NOMO-1 treated with DMSO at 0.1 percent for 48 hours (cell line): Measurements from ENCODE around the gene TMEM79.
"Not testable (repeated sequence)": the region's sequence is repeated elsewhere in the genome, so short reads cannot be mapped to it uniquely, and the experiment has no call there.

Source experiments
- DNase-seq: peaks from one replicate; lab custom pipeline; 2025; ENCODE audit not compliant: unreplicated experiment; lab: John Stamatoyannopoulos, UW

TMEM79 gene

DNA sequence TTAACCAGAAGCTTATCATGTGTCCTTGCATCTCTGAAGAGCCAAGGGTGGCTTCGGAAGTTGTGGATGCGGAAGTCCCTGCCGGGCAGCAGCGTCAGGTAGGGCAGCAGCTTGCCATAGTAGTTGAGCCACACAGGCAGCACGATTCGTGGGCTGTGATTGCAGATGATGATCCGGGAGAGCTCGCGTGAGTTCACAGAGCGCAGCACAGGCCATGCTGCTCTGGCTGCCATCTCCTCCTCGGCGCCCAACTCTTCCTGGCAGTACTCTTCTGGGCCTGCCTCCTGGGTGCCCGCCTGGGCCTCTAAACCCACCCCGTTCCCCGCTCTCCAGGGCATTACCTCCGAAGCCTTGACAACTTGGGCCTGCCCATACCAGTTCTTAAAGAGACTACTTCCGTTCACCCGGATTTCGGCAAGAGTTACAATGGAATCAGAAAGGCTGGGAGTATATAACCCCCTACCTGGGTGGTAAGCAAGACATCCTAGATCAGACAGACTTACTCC, 14.8 kb downstream of the TMEM79 start, which contains the start of gene VHLL:
Gene VHLL (minus strand): TSS at position 456 of the 506 bp plus-strand sequence. CDS start 118 bp downstream, at position 338.
- DNase-seq: no peak

DNA sequence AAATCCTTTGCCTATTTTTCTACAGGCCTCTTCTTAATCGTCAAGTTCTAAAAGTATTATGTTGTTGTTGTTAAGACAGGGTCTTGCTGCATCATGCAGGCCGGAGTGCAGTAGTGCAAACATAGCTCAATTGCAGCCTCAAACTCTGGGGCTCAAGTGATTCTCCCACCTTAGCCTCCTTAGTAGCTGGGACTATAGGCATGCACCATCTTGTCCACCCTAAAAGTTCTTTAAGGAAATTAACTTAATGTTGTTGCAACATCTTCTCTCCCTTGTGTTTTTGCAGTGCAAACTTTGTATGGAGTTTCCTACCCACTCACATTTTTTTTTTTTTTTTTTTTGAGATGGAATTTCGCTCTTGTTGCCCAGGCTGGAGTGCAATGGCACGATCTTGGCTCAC, 19.1 kb downstream of the TMEM79 start:
- DNase-seq: no peak

DNA sequence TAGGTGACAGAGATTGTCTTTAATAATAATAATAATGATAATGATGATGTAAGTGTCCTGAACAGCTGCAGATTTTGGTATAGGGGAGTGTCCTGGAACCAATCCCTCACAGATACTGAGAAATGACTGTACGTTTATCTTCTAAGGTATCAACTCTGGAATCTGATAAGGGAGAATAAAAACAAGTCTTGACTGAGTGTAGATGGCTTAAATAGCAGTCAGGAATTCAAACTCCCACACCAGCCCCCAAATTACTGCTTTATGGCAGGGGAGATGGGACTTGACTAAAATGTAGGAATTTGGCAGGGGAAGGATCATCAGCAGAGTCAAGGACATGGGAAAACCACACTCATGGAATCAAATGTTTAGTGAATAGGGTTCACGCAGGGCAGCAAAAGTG, 21.1 kb downstream of the TMEM79 start:
- DNase-seq: no peak

DNA sequence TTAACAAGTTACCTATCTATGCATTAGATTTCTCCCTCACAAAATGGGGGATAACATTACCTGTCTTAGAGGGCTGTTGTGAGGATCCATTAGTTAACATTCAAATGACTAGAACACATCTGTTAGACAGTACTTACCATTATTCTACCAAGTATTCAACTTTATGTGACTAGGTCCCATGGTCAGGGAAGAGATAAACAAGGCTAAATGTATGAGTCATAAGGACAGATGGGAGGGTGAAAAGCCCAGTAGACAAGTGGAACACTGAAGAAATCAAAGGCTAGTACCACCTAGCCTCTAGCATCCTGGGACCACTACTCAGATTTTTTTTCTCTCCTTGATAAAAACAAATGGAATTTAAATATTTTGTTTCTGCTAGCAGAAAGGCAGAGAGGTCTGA, 24.0 kb downstream of the TMEM79 start:
- no peak for DNase-seq

DNA sequence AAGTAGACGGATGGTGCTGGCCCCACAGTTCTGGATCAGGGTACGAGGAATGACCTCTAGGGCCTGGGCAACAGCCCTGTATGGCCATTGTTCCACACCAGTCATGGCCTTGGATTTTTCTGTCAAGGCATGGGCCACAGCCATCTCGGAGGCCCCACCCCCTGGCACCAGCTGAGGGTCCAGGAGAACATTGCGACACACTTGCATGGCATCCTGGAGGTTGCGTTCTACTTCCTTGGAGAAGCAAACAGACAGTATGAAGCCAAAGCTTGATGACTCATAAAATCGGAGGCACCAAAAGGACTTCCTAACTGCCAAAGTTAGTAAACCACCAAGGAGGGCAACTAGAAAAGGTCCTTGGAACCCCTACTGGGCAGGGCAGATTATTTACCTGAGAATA, 26.8 kb downstream of the TMEM79 start:
- DNase-seq: no peak

DNA sequence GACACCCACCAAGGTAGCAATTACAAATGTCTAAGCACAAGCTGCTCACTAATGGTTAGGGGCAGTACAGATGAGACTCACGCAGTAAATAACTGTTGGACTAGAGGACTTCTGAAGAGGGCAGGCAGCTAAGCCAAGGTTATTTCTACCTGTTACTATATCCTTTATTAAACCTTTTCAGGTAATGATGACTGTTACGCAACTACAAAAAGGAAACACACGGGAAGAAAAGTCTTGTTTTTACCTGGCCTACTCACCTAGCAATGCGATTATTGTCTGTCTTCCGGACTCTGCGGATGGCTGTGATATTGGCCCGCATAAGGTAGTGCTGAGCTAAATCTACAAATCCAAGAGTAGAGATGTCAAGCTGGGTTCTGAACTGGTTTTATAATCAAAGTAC, 32.8 kb downstream of the TMEM79 start:
- DNase-seq: no peak

DNA sequence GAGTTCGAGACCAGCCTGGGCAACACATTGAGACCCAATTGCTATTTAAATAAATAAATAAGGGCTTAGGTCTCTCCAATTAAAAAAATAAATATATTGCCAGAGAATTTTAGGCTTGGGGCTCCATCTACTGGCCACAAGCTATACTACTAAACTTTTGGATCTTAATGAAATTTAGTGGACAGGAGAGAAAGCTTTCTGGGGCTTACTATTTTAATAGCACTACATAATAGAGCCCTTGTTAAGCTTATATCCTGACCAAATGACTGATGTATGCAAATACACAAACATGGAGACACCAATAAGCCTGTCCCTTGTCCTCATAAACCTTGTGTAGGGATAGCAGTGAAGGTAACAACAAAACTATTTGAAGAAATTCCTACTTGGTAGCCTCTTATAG, 35.5 kb downstream of the TMEM79 start:
- DNase-seq: no peak

DNA sequence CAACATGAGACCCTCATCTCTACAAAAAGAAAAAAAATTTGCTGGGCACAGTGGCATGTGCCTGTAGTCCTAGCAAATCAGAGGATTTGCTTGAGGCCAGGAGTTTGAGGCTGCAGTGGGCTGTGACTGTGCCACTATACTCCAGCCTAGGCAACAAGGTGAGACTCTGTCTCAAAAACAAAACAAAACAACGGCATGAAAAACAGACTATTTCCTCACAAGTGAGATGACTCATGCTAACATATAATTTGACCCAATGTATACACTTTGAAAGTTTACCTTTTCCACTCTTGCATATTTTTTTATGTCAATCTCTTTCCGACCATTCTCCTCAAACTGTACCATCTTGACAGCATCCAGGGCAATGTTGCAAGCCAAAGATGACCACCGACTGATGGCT, 36.4 kb downstream of the TMEM79 start:
- DNase-seq: no peak

DNA sequence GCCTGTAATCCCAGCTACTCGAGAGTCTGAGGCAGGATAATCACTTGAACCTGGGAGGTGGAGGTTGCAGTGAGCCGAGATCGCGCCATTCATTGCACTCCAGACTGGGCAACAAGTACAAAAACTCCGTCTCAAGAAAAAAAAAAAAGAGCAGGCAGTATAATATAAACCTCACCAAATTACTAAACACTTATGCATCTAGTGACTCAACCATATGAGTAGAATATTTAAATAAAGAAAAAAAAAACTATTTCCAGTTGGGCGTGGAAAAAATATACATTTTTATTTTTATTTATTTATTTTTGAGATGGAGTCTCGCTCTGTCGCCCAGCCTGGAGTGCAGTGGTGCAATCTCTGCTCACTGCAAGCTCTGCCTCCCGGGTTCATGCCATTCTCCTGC, 39.1 kb downstream of the TMEM79 start:
- DNase-seq: not testable (repeated sequence)

DNA sequence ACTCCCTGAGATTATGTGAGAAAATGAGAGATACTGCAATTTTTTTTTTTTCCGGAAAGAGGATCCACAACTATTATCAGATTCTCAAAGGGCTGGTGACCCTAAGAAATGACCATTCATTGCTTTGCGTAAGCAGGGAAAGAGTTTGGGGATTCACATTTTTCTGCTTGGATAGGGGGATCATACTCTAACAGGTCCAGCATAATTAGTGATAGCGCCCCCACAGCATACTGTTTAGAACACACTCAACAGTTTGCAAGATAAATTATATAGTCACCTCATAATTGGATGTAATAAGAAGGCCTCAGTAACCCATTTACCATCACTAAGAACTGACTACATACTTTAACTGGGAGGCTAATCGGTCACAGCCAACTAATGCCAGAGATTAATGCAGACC, 52.1 kb downstream of the TMEM79 start:
- DNase-seq: no peak

DNA sequence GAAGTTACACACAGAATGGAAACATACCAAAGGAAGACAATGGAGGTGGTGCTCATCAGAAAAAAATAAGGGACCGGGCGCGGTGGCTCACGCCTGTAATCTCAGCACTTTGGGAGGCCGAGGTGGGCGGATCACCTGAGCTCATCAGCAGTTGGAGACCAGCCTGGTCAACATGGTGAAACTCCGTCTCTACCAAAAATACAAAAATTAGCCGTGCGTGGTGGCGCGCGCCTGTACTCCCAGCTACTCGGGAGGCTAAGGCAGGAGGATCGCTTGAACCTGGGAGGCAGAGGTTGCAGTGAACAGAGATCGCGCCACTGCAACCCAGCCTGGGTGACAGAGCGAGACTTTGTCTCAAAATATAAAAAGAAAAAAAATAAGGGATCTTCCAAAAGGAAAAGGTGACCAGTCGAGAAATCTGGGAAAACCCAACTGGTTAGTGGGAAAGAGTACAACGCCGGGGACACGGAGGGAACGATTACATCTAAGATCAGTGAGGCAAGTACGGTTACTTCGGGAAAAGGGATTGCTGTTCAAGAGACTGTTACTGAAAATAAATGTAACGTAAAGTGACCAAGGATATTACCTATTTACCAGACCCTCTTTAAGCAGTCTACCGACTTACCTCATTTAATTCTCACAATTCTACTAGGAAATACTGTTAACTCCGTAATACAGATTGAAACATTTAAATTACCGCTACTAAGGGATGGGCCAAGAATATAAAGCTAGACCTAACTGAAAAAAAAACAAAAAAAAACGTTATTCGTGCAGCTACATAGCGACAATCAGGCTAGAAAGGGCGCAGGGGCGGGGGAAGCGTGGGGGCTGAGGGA, 53.1 kb downstream of the TMEM79 start:
- DNase-seq: no peak

DNA sequence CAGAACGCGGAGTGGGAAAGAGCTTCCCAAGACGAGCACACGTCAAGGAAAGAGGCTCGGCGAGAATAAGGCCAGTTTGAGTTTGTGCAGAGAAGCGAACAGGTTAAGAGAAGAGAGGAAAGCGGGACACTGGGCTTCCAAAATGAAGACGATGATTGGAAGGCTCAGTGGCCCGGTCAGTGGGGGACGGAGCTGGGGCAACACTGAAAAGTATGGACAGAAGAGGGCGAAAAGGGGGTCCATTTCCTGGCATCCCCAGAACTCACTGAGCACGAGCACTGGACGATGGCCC, 53.7 kb downstream of the TMEM79 start:
- DNase-seq: no peak

DNA sequence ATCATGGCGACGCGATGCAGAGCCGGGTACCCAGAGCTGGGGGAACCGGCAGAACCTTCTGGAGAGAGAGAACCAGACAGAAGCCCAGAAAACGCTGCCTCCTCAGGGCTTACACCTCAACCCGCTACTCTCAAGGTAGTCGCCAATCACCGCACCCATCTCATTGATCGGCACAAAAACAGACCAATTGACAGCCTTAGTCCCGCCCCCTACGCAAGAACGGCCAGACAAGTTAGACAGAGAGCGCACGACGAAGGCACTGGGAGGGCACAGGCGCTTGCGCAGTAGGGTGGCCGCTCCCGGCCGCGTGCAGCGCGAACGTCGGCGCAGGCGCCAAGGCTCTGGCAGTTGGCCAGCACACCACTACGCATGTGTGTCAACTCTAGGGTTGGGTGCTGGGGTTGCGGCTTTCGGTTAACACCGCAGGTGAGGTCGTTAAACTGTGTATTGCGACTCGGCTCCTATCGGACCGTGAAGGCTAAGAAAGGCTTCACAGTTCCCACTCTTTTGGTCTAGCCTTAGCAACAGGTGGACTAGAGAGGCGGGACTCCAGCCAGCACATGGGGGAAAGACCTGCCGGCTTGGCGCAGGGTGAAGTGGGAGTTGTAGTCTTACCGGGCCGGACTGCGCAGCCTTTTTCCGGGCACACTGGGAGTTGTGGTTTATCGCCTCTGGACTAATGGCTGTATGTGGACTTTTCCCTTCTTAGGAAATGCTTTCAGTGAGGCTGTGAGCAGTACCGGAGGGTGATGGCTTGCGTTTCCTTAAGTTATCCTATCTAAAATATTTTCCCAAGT, 54.3 kb downstream of the TMEM79 start, which contains the start of the genes CCT3 and TSACC:
Gene CCT3 (minus strand): TSS at position 113 of the 797 bp plus-strand sequence. CDS start 108 bp downstream, at position 5.
Gene TSACC (plus strand): TSS at position 347 of the 797 bp plus-strand sequence. CDS start 1,232 bp downstream, outside the sequence.
- DNase-seq: peak; percentile 99
